ENCODE measurements around the gene HDAC10.

DNA sequence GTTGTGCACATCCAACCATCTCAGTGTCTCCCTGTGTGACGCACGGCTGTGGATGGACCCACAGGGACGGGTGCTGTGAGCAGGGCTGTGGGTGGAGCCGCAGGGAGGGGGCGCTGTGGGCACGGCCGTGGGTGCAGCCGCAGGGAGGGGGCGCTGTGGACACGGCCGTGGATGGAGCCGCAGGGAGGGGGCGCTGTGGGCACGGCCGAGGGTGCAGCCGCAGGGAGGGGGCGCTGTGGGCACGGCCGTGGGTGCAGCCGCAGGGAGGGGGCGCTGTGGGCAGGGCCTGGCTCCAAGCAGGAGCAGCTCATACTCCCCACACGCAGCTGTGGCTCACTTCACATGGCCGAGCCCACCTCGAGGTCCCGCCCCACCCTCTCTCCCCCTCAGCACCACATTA is 25.1 kb upstream of the HDAC10 start:
- TF ChIP-seq, protein P1, sequence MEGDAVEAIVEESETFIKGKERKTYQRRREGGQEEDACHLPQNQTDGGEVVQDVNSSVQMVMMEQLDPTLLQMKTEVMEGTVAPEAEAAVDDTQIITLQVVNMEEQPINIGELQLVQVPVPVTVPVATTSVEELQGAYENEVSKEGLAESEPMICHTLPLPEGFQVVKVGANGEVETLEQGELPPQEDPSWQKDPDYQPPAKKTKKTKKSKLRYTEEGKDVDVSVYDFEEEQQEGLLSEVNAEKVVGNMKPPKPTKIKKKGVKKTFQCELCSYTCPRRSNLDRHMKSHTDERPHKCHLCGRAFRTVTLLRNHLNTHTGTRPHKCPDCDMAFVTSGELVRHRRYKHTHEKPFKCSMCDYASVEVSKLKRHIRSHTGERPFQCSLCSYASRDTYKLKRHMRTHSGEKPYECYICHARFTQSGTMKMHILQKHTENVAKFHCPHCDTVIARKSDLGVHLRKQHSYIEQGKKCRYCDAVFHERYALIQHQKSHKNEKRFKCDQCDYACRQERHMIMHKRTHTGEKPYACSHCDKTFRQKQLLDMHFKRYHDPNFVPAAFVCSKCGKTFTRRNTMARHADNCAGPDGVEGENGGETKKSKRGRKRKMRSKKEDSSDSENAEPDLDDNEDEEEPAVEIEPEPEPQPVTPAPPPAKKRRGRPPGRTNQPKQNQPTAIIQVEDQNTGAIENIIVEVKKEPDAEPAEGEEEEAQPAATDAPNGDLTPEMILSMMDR (IDR thresholded peaks at IDR 0.05): peak in 1 of 3 experiments; percentile 40
- TF ChIP-seq POLR2A (IDR thresholded peaks at IDR 0.05): no peak
